Astrocyte of the cerebellum (primary cell): Measurements from ENCODE around the gene RHOT1.
"Not testable (repeated sequence)": the region's sequence is repeated elsewhere in the genome, so short reads cannot be mapped to it uniquely, and the experiment has no call there.

Experiments used
- DNase-seq: peaks from one replicate; pipeline ENCODE4 v3.0.0-alpha.2; 2011; ENCODE audit warnings: low read depth
- H3K4me3 ChIP-seq: 2 replicates; pipeline ENCODE4 v1.5.1; 2011; ENCODE audit warnings: mild to moderate bottlenecking, low read depth, low read length, moderate library complexity
- CTCF ChIP-seq: IDR thresholded peaks from 2 replicates; pipeline ENCODE4 v1.5.1; 2012; ENCODE audit warnings: low read length, low read depth, moderate library complexity, mild to moderate bottlenecking; ENCODE audit errors: missing control alignments
- in situ Hi-C: cut with HindIII; loops from 2 replicates; pipeline ENCODE4 v1.10.0; 2017; ENCODE audit warnings: low sequenced_read_pairs

Gene RHOT1

DNA sequence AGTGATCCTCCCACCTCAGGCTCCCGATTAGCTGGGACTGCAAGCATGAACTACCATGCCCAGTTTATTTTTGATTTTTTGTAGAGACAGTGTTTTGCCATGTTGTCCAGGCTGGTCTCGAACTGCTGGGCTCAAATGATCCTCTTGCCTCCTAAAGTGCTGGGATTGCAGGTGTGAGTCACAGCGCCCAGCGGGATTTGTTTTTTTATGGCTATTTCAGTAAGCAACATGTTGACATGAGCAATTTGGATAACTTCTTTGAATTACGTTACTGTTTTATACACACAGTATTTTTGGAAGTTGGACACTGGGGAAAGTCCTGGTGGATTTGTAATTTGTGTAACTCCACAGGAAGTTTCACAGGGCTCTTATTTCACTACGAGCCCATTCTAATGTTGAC is 18.5 kb upstream of the RHOT1 start:
- TF ChIP-seq CTCF = no peak
- no peak for DNase-seq
- in situ Hi-C loops = no loop called here
- H3K4me3 ChIP-seq = no peak overlapping the region

- no peak for TF ChIP-seq CTCF
- no peak overlapping the region for H3K4me3 ChIP-seq
- in situ Hi-C loops = no loop called here
- no peak for DNase-seq
Observed at GRCh38 chr17:32124985-32125847, 17.1 kb upstream of the RHOT1 start.

DNA sequence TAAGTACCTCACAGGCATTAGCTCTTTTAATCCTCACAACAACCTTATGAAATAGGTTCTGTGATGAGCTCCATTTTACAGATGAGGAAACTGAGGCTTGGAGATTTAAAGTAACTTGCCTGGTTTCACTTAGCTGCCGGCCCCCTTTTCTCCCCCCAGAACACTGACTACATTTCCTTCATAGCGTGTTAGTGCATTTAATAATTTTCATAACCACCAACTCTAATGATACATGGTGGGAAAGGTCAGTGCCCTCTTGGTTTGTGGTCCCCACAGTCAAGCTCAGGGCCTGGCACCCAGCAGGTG is 16.5 kb upstream of the RHOT1 start:
- DNase-seq = no peak
- in situ Hi-C loops = no loop called here
- TF ChIP-seq CTCF = no peak
- no peak overlapping the region for H3K4me3 ChIP-seq

DNA sequence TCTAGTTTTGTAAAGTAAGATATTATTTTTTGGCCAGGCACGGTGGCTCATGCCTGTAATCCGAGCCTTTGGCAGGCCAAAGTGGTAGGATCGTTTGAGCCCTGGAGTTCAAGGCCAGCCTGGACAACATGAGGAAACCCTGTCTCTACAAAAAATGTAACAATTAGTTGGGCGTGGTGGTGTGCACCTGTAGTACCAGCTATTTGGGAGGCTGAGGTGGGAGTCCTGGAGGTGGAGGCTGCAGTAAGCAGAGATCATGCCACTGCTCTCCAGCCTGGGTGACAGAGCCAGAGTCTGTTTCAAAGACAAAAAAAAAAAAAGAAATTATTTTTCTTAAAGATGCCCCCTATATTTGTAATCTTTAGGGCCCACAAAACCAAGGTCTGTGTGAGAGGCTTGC is 16.0 kb upstream of the RHOT1 start:
- no peak for DNase-seq
- no peak overlapping the region for H3K4me3 ChIP-seq
- no peak for TF ChIP-seq CTCF
- in situ Hi-C loops = no loop called here

DNA sequence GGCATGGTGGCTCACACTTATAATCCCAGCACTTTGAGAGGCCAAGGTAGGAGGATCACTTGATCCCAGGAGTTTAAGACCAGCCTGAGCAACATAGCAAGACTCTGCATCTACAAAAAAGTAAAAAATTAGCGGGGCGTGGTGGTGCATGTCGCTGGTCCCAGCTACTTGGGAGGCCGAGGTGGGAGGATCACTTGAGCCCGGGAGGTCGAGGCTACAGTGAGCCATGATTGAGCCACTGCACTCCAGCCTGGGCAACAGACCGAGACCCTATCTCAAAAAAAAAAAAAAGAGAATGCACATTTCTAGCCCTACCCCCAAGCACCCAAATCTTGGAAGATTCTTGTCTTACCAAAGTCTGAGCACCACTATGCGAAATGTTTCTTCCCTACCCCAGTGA is 15.6 kb upstream of the RHOT1 start:
- DNase-seq = no peak
- no peak overlapping the region for H3K4me3 ChIP-seq
- in situ Hi-C loops = no loop called here

GRCh38 chr17:32127158-32127897 is 15.0 kb upstream of the RHOT1 start:
- TF ChIP-seq CTCF = no peak
- H3K4me3 ChIP-seq = peak overlapping the region; percentile 69
- DNase-seq = peak; percentile 22
- in situ Hi-C loops = no loop called here

More for the DNA sequence above, 15.6 kb upstream of the RHOT1 start:
- no peak for TF ChIP-seq CTCF

- in situ Hi-C loops, DNase-seq: not testable (repeated sequence)
- H3K4me3 ChIP-seq = peak overlapping the region; percentile 69
Observed at GRCh38 chr17:32128470-32128869, 13.8 kb upstream of the RHOT1 start.
